ENCODE data around the gene GSTA4.
"Not testable (repeated sequence)": the region's sequence is repeated elsewhere in the genome, so short reads cannot be mapped to it uniquely, and the experiment has no call there.

Gene GSTA4

GRCh38 chr6:53011979-53012378 is 16.9 kb upstream of the GSTA4 start:
- no peak for DNase-seq

GRCh38 chr6:53010504-53010903 is 15.4 kb upstream of the GSTA4 start:
- no peak for DNase-seq

- DNase-seq, result no peak
Observed at GRCh38 chr6:53009511-53009910, 14.4 kb upstream of the GSTA4 start.

- DNase-seq, result no peak
Observed at GRCh38 chr6:53009056-53009455, 14.0 kb upstream of the GSTA4 start.

DNA sequence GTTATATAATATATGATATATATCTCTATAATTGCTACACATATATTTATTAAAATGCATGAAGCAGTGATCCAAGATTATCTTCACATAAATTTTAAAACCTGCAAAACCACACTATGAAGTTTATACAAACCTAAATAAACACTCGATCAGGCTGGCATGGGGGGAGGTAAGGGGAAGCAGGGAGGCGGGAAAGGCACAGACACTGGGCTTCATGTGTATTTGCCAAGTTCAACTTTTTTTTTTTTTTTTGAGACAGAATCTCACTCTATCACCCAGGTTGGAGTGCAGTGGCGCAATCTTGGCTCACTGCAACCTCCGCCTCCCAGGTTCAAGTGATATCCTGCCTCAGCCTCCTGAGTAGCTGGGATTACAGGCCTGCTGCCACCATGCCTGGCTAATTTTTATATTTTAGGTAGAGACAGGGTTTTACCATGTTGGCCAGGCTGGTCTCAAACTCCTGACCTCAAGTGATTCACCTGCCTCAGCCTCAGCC is 13.2 kb upstream of the GSTA4 start:
- not testable (repeated sequence) for DNase-seq

GRCh38 chr6:53005663-53006250 is 10.7 kb upstream of the GSTA4 start:
- DNase-seq, result no peak

DNA sequence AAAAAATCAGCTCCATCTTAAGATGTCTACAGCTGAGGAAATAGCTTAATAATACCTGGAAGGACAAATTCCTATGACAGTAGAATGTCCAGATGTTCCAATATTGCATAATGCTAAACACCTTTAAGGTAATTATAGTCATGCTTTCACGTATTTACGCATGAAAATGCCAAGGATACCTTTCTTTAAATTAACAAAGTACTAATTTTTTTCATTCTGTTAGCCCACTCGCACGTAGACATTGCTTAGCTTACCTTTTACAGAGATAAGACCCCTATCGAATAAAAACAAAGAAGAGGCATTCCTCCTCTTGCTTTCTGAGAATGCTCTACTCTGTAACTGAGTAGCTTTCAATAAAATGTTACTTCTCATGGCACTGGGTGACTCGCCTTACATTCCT is 4.4 kb upstream of the GSTA4 start:
- no peak for DNase-seq

DNA sequence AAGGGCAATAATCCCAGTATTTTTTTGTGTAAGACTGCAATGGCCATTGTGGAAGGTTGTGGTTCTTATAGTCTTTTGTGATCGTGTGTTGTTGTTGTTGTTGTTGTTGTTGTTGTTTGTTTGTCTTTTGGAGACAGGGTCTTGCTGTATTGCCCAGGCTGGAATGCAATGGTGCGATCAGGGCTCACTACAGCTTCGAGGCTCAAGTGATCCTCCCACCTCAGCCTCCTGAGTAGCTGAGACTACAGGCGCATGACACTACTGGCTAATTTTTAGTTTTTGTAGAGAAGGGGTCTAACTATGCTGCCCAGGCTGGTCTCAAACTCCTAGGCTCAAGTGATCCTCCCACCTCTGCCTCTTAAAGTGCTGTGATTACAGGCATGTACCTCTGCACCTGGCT is 3.5 kb upstream of the GSTA4 start:
- DNase-seq, result no peak

GRCh38 chr6:52995913-52996645 is 995 bp upstream of the GSTA4 start:
- no peak for DNase-seq

GRCh38 chr6:52994839-52995088 is 320 bp downstream of the GSTA4 start:
- no peak for DNase-seq

GRCh38 chr6:52994031-52994838 is 849 bp downstream of the GSTA4 start:
- no peak for DNase-seq

GRCh38 chr6:52992980-52993920 is 1.8 kb downstream of the GSTA4 start:
- DNase-seq, result no peak

GRCh38 chr6:52990342-52990741 is 4.7 kb downstream of the GSTA4 start:
- no peak for DNase-seq

- no peak for DNase-seq
Observed at GRCh38 chr6:52985228-52985627, 9.9 kb downstream of the GSTA4 start.

GRCh38 chr6:52984247-52984646 is 10.8 kb downstream of the GSTA4 start:
- DNase-seq, result no peak

GRCh38 chr6:52983159-52983848 is 11.8 kb downstream of the GSTA4 start:
- DNase-seq, result no peak

DNA sequence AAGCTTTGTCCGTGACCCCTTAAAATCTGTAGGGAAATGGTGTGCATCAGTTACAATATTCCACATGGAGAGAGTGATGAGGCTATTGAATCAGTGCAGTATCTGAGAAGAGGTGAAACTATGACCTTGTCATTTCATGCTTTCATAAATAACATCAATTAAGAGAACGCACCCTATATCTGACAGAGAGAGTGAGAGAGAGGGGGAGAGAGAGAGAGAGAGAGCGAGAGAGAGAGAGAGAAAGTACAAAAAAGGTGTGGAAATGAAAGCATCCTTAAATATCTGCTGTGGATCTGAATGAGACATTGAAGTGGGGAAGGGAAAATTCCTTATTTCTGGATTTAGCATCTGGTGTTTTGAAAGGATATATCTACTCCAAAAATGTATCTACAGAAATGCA is 12.4 kb downstream of the GSTA4 start:
- DNase-seq, result no peak

DNA sequence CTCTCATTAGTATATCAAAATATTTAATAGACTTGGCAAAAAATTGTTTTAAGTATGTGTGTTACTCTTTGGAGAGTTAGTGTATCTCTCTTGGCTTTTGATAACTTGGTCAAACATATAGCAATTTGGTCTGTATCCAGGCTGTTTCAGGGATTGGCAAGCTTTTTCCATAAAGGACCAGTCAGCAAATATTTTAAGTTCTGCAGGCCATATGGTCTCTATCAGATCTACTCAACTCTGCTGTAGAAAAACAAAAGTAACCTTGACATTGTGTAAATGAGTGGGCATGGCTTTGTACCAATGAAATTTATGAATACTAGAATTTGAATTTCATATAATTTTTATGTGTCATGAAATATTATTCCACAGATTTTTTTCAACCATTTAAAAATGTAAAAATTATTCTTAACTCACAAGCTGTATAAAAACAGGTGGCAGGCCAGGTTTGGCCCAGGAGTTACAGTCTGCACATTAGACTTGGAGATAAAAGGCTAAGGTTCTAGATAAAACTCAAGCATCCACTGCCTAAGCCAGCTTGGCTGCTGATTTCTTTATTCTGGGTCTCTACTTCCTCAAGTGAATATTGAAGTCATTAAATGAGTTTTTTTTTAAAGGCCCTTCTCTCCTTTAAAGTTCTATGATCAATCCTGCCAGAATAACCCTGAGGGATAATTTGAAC is 13.7 kb downstream of the GSTA4 start:
- DNase-seq, result no peak

GRCh38 chr6:52976591-52977035 is 18.5 kb downstream of the GSTA4 start:
- no peak for DNase-seq

GRCh38 chr6:52976149-52976548 is 18.9 kb downstream of the GSTA4 start:
- no peak for DNase-seq

DNA sequence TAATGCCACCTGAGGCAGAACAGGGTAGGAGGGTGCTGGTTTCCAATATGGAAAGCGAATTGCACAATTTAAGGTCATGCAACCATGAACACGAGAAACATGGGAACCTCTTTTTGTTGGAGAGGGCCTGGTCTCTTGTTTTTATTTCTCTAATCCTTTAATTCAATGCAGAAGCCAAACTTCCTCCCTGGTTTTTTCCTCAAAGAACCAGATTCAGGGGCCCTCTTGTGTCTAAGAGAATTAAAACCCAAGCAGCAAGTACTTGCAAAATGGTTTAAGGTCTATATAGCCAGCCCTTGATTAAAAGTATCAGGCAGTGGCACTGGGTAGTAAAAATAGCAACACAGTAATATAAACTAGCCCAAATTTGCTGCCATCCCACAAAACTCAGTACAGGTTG is 19.5 kb downstream of the GSTA4 start:
- no peak for DNase-seq

DNA sequence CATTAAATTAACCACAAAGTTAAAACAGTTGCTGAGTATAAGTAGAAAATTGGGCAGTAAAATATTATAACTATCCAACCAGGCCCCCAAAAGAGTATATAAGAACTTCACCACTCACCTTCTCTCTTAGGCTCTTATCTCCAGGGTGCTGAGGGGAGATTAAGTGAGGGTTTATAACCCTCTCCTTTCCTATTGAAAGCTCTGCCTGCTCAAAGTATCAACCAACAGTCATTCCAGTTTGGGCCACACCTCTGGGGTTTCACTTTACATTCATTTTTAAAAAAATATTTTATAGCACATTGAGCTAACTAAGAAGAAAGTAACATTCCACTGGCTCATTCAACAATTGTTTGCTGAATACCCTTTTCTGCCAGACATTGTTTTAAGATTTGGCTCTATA is 22.1 kb downstream of the GSTA4 start:
- DNase-seq, result no peak

Data from NCI-H1436 treated with DMSO at 0.1 percent for 48 hours (cell line).